ENCODE measurements around the gene SLC2A5. TPM values are rescaled to one million over a fixed set of nuclear protein-coding genes. Genes with fewer than 3 reads are reported as not detected.

The SLC2A5 gene
- total RNA-seq, result 10 to 100 TPM in 1 of 2 donors, 1 to 10 TPM in 1; 5.2 to 12.9 TPM
- 1 to 10 TPM; 4.9 to 6.2 TPM for polyA plus RNA-seq (ENCODE audit: insufficient read length in 2 of 2)
- long read RNA-seq, donor 1, full-length matches to known transcripts, result 3 of 3 reads
- long read RNA-seq, donor 1, partial matches to known transcripts, result 0 of 3 reads
- long read RNA-seq, donor 1, other reads (novel, unspliced or antisense), result 0 of 3 reads
- long read RNA-seq, donor 2, result 0 reads
- long read RNA-seq, donor 3, result 0 reads
- long read RNA-seq, donor 4, result 0 reads

DNA sequence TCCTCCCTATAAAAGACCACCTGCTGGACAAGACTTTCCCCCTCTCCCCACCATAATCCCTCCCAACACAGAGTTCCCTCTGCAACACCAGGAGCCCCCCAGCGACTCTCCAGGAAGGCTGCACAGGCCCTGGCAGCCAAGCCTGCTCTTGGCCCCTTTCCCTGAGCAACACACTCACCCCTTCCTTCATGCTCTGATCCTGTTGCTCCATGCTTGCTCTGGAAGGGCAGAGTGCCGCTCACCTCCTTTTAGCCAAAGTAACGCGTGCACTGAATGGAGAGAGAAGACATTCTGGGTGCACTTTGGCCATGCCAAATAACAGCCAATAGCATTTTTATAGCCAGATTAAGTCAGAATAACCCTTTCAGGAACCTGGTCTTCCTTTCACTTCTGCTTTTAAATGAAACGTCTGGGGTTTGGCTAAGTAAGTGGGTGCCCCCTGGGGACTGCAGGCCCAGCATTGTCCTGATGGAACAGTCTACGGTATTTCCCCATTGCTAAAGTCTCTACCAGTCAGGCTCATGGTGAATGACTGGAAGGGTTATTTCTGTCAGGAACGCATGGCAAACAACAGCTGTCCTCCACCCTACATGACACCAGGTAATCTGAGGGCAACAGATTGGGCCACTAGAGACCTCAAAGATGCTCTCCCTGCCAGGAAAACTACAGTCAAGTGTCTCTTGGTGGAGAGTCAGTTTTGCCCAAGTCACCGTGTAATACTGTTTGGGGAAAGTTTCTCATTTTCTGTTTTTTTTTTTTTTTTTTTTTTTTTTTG, at the start of gene SLC2A5:
SLC2A5 (minus strand) TSS at position 310 of the 775 bp plus-strand sequence; CDS start at position 211, 99 bp downstream.
- H3K4me1 ChIP-seq (ENCODE audit: control insufficient read depth, insufficient read depth, low read length), result peaks cover 32% of the 10 kb centered on the region
- peak within 1 kb of the TSS; percentile 5 for H3K4me3 ChIP-seq (ENCODE audit: low read depth, low read length)
- no peaks in the 10 kb centered on the region for H3K9me3 ChIP-seq (ENCODE audit: control insufficient read depth, insufficient read depth, low read length)
- H3K36me3 ChIP-seq (ENCODE audit: control insufficient read depth, insufficient read depth, low read length), result no peaks in the 10 kb centered on the region
- H3K27me3 ChIP-seq (ENCODE audit: control insufficient read depth, insufficient read depth, low read length), result no peaks in the 10 kb centered on the region
- peak in 3 of 6 donors; percentile 33 to 77 (median 37) for DNase-seq (ENCODE audit: low read depth in 4 of 6, low spot score in 6 of 6)
- 20% methylated on average over 2 of the region's 8 CpGs for WGBS (ENCODE audit: insufficient coverage)
- H3K27ac ChIP-seq (ENCODE audit: low read depth, low read length), result peak within 1 kb of the TSS; percentile 52

DNA sequence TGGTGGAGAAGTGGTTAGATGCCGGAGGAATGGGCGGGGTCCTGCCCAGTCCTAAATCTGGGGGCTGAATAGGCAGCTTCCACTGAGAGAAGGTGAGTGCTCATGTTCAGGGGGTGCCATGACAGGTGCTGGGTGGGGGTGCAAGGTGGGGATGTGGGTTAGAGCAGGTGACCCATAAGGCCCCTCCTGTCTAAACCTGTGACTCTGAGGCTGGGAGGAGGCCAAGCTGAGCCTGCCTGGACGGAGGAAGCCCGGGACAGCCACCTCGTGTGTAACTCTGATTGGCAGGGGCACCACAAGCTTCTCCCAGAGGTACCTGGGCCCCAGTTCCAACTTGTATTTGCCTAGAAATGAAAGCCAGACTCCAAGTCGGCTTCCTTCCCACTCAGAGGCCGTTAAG, 48.8 kb upstream of the SLC2A5 start:
- DNase-seq (ENCODE audit: low read depth in 4 of 6, low spot score in 6 of 6), result no peak
- Histone ChIP-seq H3K4me1 (ENCODE audit: control insufficient read depth, insufficient read depth, low read length) (peaks cover 13% of the 10 kb centered on the region), H3K4me3 (ENCODE audit: low read depth, low read length) (no peak overlapping the region), H3K27ac (ENCODE audit: low read depth, low read length) (no peak overlapping the region), H3K9me3 (ENCODE audit: control insufficient read depth, insufficient read depth, low read length) (no peaks in the 10 kb centered on the region), H3K27me3 (ENCODE audit: control insufficient read depth, insufficient read depth, low read length) (no peaks in the 10 kb centered on the region), H3K36me3 (ENCODE audit: control insufficient read depth, insufficient read depth, low read length) (no peaks in the 10 kb centered on the region)
- WGBS (ENCODE audit: insufficient coverage), result 93% methylated on average over 5 of the region's 7 CpGs

- Histone ChIP-seq H3K27me3 (ENCODE audit: control insufficient read depth, insufficient read depth, low read length) (no peaks in the 10 kb centered on the region), H3K4me3 (ENCODE audit: low read depth, low read length) (no peak overlapping the region), H3K4me1 (ENCODE audit: control insufficient read depth, insufficient read depth, low read length) (peaks cover 14% of the 10 kb centered on the region), H3K9me3 (ENCODE audit: control insufficient read depth, insufficient read depth, low read length) (no peaks in the 10 kb centered on the region), H3K27ac (ENCODE audit: low read depth, low read length) (no peak overlapping the region), H3K36me3 (ENCODE audit: control insufficient read depth, insufficient read depth, low read length) (peaks cover 2% of the 10 kb centered on the region)
- 84% methylated on average over 3 of the region's 5 CpGs for WGBS (ENCODE audit: insufficient coverage)
- DNase-seq (ENCODE audit: low read depth in 4 of 6, low spot score in 6 of 6), result peak in 1 of 6 donors; percentile 5
Measured at GRCh38 chr1:9115351-9116205, 46.1 kb upstream of the SLC2A5 start.

GRCh38 chr1:9112961-9113880, 43.8 kb upstream of the SLC2A5 start:
- H3K36me3 ChIP-seq (ENCODE audit: control insufficient read depth, insufficient read depth, low read length), result peaks cover 2% of the 10 kb centered on the region
- no peaks in the 10 kb centered on the region for H3K9me3 ChIP-seq (ENCODE audit: control insufficient read depth, insufficient read depth, low read length)
- peaks cover 8% of the 10 kb centered on the region for H3K4me1 ChIP-seq (ENCODE audit: control insufficient read depth, insufficient read depth, low read length)
- H3K4me3 ChIP-seq (ENCODE audit: low read depth, low read length), result no peak overlapping the region
- no peaks in the 10 kb centered on the region for H3K27me3 ChIP-seq (ENCODE audit: control insufficient read depth, insufficient read depth, low read length)
- DNase-seq (ENCODE audit: low read depth in 4 of 6, low spot score in 6 of 6), result no peak
- WGBS (ENCODE audit: insufficient coverage), result 85% methylated on average over 11 of the region's 13 CpGs
- no peak overlapping the region for H3K27ac ChIP-seq (ENCODE audit: low read depth, low read length)

GRCh38 chr1:9111957-9112356, 42.5 kb upstream of the SLC2A5 start:
- H3K4me3 ChIP-seq (ENCODE audit: low read depth, low read length), result no peak overlapping the region
- no peak overlapping the region for H3K27ac ChIP-seq (ENCODE audit: low read depth, low read length)
- DNase-seq (ENCODE audit: low read depth in 4 of 6, low spot score in 6 of 6), result no peak
- WGBS (ENCODE audit: insufficient coverage), result 97% methylated on average over 9 of the region's 9 CpGs
- no peaks in the 10 kb centered on the region for H3K9me3 ChIP-seq (ENCODE audit: control insufficient read depth, insufficient read depth, low read length)
- no peaks in the 10 kb centered on the region for H3K27me3 ChIP-seq (ENCODE audit: control insufficient read depth, insufficient read depth, low read length)
- H3K4me1 ChIP-seq (ENCODE audit: control insufficient read depth, insufficient read depth, low read length), result peaks cover 17% of the 10 kb centered on the region
- peaks cover 2% of the 10 kb centered on the region for H3K36me3 ChIP-seq (ENCODE audit: control insufficient read depth, insufficient read depth, low read length)

GRCh38 chr1:9111357-9111691, 41.9 kb upstream of the SLC2A5 start:
- Histone ChIP-seq H3K27ac (ENCODE audit: low read depth, low read length) (no peak overlapping the region), H3K4me3 (ENCODE audit: low read depth, low read length) (no peak overlapping the region), H3K9me3 (ENCODE audit: control insufficient read depth, insufficient read depth, low read length) (no peaks in the 10 kb centered on the region), H3K36me3 (ENCODE audit: control insufficient read depth, insufficient read depth, low read length) (peaks cover 2% of the 10 kb centered on the region), H3K27me3 (ENCODE audit: control insufficient read depth, insufficient read depth, low read length) (no peaks in the 10 kb centered on the region), H3K4me1 (ENCODE audit: control insufficient read depth, insufficient read depth, low read length) (peaks cover 20% of the 10 kb centered on the region)
- DNase-seq (ENCODE audit: low read depth in 4 of 6, low spot score in 6 of 6), result no peak
- 93% methylated on average over 12 of the region's 13 CpGs for WGBS (ENCODE audit: insufficient coverage)

DNA sequence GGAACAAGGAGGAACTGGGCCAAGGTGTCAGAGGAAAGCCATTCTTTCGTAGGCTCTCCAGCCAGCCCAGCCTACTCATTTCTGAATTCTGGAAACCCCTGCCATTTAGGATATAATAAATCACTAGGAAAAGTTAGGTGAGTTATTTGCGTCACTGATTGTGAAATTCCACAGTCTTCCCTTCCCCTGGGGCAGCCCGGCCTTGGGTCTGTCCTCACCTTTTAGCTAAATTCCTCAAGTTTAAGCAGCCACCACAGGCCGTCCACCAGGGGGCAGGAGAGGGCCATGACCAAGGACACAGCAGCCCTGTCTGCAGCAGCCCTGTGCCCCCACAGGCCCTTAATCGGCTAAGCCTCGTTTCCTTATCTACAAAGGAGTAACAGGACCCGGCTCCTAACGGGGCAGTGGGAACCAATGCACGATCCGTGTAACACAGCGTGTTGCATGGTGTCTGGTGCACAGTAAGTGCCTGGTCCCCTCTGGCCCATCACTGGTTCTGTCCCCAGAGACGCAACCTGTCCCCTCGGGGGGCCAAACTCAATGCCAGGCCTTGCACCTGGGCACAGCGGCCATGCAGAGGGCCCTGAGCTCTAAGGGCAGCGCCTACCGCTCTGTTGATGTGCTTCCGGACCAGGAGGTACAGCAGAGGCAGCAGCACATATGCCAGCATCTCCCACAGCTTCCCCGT, 41.4 kb upstream of the SLC2A5 start:
- no peaks in the 10 kb centered on the region for H3K27me3 ChIP-seq (ENCODE audit: control insufficient read depth, insufficient read depth, low read length)
- H3K4me3 ChIP-seq (ENCODE audit: low read depth, low read length), result no peak overlapping the region
- 42% methylated on average over 17 of the region's 18 CpGs for WGBS (ENCODE audit: insufficient coverage)
- peaks cover 2% of the 10 kb centered on the region for H3K36me3 ChIP-seq (ENCODE audit: control insufficient read depth, insufficient read depth, low read length)
- peak in 5 of 6 donors; percentile 63 to 95 (median 67) for DNase-seq (ENCODE audit: low read depth in 4 of 6, low spot score in 6 of 6)
- H3K4me1 ChIP-seq (ENCODE audit: control insufficient read depth, insufficient read depth, low read length), result peaks cover 22% of the 10 kb centered on the region
- no peak overlapping the region for H3K27ac ChIP-seq (ENCODE audit: low read depth, low read length)
- no peaks in the 10 kb centered on the region for H3K9me3 ChIP-seq (ENCODE audit: control insufficient read depth, insufficient read depth, low read length)

DNA sequence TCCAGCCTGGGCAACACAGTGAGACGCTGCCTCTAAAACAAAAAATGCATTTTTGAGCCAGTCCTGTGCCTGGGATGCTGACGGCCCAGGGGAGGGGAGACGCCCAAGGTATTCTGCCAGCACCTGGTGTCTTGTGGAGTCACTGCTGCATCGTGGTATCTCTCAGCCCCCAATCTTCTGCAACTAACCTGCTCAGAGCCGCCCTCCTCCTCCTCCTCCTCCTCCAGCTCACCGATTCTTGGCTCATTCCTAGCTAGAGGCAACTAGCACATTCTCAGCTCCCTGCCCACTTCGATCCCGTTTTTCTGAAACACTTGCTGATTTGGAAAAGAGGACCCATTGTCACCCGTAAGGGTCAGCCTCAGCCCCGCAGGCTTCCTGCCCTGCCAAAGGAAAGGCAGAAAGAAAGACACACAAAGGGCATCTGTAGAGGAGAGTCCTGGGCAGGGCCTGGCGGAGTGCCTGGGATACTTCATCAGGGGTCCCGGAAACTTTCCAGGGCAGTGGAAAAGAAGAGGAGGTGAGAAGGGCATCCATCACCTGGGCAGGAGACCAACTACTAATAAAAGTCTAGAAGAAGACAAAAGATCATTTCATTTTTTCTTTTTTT, 38.7 kb upstream of the SLC2A5 start:
- Histone ChIP-seq H3K27ac (ENCODE audit: low read depth, low read length) (no peak overlapping the region), H3K36me3 (ENCODE audit: control insufficient read depth, insufficient read depth, low read length) (peaks cover 11% of the 10 kb centered on the region), H3K4me3 (ENCODE audit: low read depth, low read length) (no peak overlapping the region), H3K9me3 (ENCODE audit: control insufficient read depth, insufficient read depth, low read length) (no peaks in the 10 kb centered on the region), H3K27me3 (ENCODE audit: control insufficient read depth, insufficient read depth, low read length) (no peaks in the 10 kb centered on the region), H3K4me1 (ENCODE audit: control insufficient read depth, insufficient read depth, low read length) (peaks cover 22% of the 10 kb centered on the region)
- WGBS (ENCODE audit: insufficient coverage), result 63% methylated on average over 11 of the region's 12 CpGs
- DNase-seq (ENCODE audit: low read depth in 4 of 6, low spot score in 6 of 6), result peak in 1 of 6 donors; percentile 42

Data from spinal cord (tissue), 10 donors.